ENCODE data around the gene SPP1. TPM values are rescaled to one million over a fixed set of nuclear protein-coding genes. Genes with fewer than 3 reads are reported as not detected.

The SPP1 gene
- total RNA-seq, 1 experiment from 2014 or later, result 4.1 TPM

DNA sequence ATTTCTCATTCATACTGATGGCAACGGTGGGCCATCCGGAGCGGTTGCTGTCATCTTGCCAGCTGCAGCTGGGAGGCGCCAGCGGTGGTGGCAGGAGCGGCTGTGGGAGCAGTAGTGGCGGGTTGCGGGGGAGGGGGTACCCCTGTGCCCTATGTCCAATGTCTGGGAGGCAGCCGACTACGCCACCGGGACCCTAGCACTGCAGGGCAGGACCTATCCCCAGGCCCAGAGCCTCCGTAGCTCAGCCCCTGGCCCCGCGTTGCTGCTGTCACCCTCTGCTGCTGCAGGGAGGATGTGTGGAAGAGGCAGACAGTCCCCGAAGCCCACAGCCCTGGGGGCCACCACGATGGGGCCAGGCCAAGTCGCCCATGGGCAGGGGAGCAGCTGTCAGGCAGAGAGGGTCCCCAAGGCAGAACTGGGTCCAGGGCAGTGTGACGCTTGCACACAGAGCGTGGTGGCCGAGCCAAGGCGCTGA, 10.0 kb upstream of the SPP1 start:
- no peaks in the 10 kb centered on the region for H3K9me2 ChIP-seq (ENCODE audit: insufficient read depth)

GRCh38 chr4:87966095-87966496, 9.4 kb upstream of the SPP1 start:
- H4K20me1 ChIP-seq (ENCODE audit: insufficient read depth), result no peaks in the 10 kb centered on the region
- H2AFZ ChIP-seq (ENCODE audit: low read depth, low read length, poor library complexity, severe bottlenecking), result no peak overlapping the region
- H3K27ac ChIP-seq (ENCODE audit: low read depth, low read length), result no peak overlapping the region
- no peaks in the 10 kb centered on the region for H3K36me3 ChIP-seq (ENCODE audit: control insufficient read depth in 1 of 2, insufficient read depth in 2 of 2, low read length in 2 of 2)
- H3K9ac ChIP-seq (ENCODE audit: low read length), result no peak overlapping the region
- intact Hi-C loops (cut with micrococcal nuclease), result no loop called here
- H3K9me2 ChIP-seq (ENCODE audit: insufficient read depth), result no peaks in the 10 kb centered on the region
- ATAC-seq (no peak), DNase-seq (ENCODE audit: low read depth, low spot score) (no peak)
- H3K4me2 ChIP-seq (ENCODE audit: low read length), result no peak overlapping the region
- no TSS peak for BruUV-seq (replicated peaks)
- no peaks in the 10 kb centered on the region for H3K9me3 ChIP-seq (ENCODE audit: control insufficient read depth in 1 of 2, insufficient read depth in 1 of 2, low read depth in 1 of 2, low read length in 2 of 2)
- H3K79me2 ChIP-seq (ENCODE audit: insufficient read depth, low read length), result no peaks in the 10 kb centered on the region
- H3K4me3 ChIP-seq (replicated peaks in 1 of 2; ENCODE audit: low read depth in 1 of 2, low read length in 2 of 2), result no peak overlapping the region
- POLR2A ChIA-PET, result no interaction called here
- H3K27me3 ChIP-seq (ENCODE audit: insufficient read depth, low read length), result no peaks in the 10 kb centered on the region
- RAD21 ChIA-PET (ENCODE audit: low non-redundant PET in 1 of 2, low total read pairs in 2 of 2, uncharacterized antibody in 2 of 2, unreplicated experiment in 2 of 2), result no interaction called here
- H3K4me1 ChIP-seq (ENCODE audit: control insufficient read depth in 1 of 2, insufficient read depth in 2 of 2, low read length in 2 of 2), result peaks cover 0 to 11% of the 10 kb centered on the region in 2 experiments; a peak in 2 of 4 replicates
- CTCF ChIA-PET, result no interaction called here
- TF ChIP-seq EGR1 (IDR thresholded peaks at IDR 0.05; ENCODE audit: low read depth) (no peak), POLR2AphosphoS5 (IDR thresholded peaks at IDR 0.05; ENCODE audit: low read depth, low read length) (no peak), SIN3A (IDR thresholded peaks at IDR 0.05; ENCODE audit: low read depth) (no peak), ELF1 (IDR thresholded peaks at IDR 0.05; ENCODE audit: borderline replicate concordance, low read depth) (no peak), ZFX (IDR thresholded peaks at IDR 0.05) (no peak), RAD21 (IDR thresholded peaks at IDR 0.05; ENCODE audit: low read depth) (no peak), SRF (IDR thresholded peaks at IDR 0.05; ENCODE audit: low read depth) (no peak), EZH2phosphoT487 (IDR thresholded peaks at IDR 0.05; ENCODE audit: borderline replicate concordance) (no peak), CEBPB (IDR thresholded peaks at IDR 0.05; ENCODE audit: low read depth) (no peak), SP1 (IDR thresholded peaks at IDR 0.05; ENCODE audit: low read depth) (no peak), CBX3 (IDR thresholded peaks at IDR 0.05; ENCODE audit: low read depth) (no peak), FOSL1 (IDR thresholded peaks at IDR 0.05; ENCODE audit: low read depth) (no peak)
- TF ChIP-seq, protein P1, sequence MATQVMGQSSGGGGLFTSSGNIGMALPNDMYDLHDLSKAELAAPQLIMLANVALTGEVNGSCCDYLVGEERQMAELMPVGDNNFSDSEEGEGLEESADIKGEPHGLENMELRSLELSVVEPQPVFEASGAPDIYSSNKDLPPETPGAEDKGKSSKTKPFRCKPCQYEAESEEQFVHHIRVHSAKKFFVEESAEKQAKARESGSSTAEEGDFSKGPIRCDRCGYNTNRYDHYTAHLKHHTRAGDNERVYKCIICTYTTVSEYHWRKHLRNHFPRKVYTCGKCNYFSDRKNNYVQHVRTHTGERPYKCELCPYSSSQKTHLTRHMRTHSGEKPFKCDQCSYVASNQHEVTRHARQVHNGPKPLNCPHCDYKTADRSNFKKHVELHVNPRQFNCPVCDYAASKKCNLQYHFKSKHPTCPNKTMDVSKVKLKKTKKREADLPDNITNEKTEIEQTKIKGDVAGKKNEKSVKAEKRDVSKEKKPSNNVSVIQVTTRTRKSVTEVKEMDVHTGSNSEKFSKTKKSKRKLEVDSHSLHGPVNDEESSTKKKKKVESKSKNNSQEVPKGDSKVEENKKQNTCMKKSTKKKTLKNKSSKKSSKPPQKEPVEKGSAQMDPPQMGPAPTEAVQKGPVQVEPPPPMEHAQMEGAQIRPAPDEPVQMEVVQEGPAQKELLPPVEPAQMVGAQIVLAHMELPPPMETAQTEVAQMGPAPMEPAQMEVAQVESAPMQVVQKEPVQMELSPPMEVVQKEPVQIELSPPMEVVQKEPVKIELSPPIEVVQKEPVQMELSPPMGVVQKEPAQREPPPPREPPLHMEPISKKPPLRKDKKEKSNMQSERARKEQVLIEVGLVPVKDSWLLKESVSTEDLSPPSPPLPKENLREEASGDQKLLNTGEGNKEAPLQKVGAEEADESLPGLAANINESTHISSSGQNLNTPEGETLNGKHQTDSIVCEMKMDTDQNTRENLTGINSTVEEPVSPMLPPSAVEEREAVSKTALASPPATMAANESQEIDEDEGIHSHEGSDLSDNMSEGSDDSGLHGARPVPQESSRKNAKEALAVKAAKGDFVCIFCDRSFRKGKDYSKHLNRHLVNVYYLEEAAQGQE (IDR thresholded peaks at IDR 0.05; ENCODE audit: low read depth), result no peak

More for the DNA sequence above, 10.0 kb upstream of the SPP1 start:
- no peaks in the 10 kb centered on the region for H3K9me3 ChIP-seq (ENCODE audit: control insufficient read depth in 1 of 2, insufficient read depth in 1 of 2, low read depth in 1 of 2, low read length in 2 of 2)
- no peak overlapping the region for H2AFZ ChIP-seq (ENCODE audit: low read depth, low read length, poor library complexity, severe bottlenecking)
- H3K4me3 ChIP-seq (replicated peaks in 1 of 2; ENCODE audit: low read depth in 1 of 2, low read length in 2 of 2), result no peak overlapping the region
- no peak overlapping the region for H3K27ac ChIP-seq (ENCODE audit: low read depth, low read length)
- DNase-seq (ENCODE audit: low read depth, low spot score) (no peak), ATAC-seq (no peak)
- ChIA-PET POLR2A (no interaction called here), RAD21 (ENCODE audit: low non-redundant PET in 1 of 2, low total read pairs in 2 of 2, uncharacterized antibody in 2 of 2, unreplicated experiment in 2 of 2) (no interaction called here), CTCF (interaction anchor here (1.5 kb wide), 1 partner anchor 8 kb away, joined by 5 read pairs; no protein-coding TSS in a partner anchor)
- TF ChIP-seq POLR2AphosphoS5 (IDR thresholded peaks at IDR 0.05; ENCODE audit: low read depth, low read length) (no peak), CTCF (IDR thresholded peaks at IDR 0.05 in 2 of 3, conservative IDR thresholded peaks at IDR 0.05 in 1 of 3; ENCODE audit: borderline replicate concordance in 1 of 3, insufficient read depth in 1 of 3, low read depth in 2 of 3, low read length in 2 of 3) (peak in 2 of 3 experiments; percentile 5 to 19; a peak in 1 of 6 replicates)
- H3K79me2 ChIP-seq (ENCODE audit: insufficient read depth, low read length), result no peaks in the 10 kb centered on the region
- BruUV-seq (replicated peaks), result no TSS peak
- H3K9ac ChIP-seq (ENCODE audit: low read length), result no peak overlapping the region
- H4K20me1 ChIP-seq (ENCODE audit: insufficient read depth), result no peaks in the 10 kb centered on the region
- intact Hi-C loops (cut with micrococcal nuclease), result no loop called here
- H3K4me2 ChIP-seq (ENCODE audit: low read length), result no peak overlapping the region
- H3K27me3 ChIP-seq (ENCODE audit: insufficient read depth, low read length), result no peaks in the 10 kb centered on the region
- peaks cover 0 to 11% of the 10 kb centered on the region in 2 experiments; a peak in 2 of 4 replicates for H3K4me1 ChIP-seq (ENCODE audit: control insufficient read depth in 1 of 2, insufficient read depth in 2 of 2, low read length in 2 of 2)
- H3K36me3 ChIP-seq (ENCODE audit: control insufficient read depth in 1 of 2, insufficient read depth in 2 of 2, low read length in 2 of 2), result no peaks in the 10 kb centered on the region
